Ureter (tissue), 1 donor: ENCODE measurements around the gene MXD3. TPM values are rescaled to one million over a fixed set of nuclear protein-coding genes. Genes with fewer than 3 reads are reported as not detected.
"Not testable (repeated sequence)": the region's sequence is repeated elsewhere in the genome, so short reads cannot be mapped to it uniquely, and the experiment has no call there.

Experiments used
- DNase-seq: peaks from one replicate; pipeline ENCODE4 v3.0.0-alpha.2; 2020; ENCODE audit warnings: low spot score
- total RNA-seq: library from RNA; stranded (reverse); gene quantifications from one replicate; pipeline ENCODE4 v1.2.4, GENCODE V29; 2023
- donor health status: DM: yes; HTN: yes; CAD: no.

The MXD3 gene
- total RNA-seq, 1 donor from 2014 or later, result 7.8 TPM

DNA sequence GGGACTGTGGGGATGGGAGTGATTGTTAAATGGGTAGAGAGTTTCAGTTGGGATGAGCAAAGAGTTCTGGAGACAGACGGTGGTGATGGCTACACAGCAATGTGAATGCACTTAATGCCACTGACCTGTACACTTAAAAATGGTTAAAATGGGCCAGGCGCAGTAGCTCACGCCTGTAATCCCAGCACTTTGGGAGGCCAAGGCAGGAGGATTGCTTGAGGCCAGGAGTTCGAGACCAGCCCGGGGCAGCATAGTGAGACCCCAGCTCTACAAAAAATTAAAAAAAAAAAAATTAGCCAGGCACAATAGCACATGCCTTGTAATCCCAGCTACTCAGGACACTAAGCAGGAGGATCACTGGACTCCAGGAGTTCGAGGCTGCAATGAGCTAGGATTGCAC lies 32.1 kb upstream of the MXD3 start:
- DNase-seq, result no peak

DNA sequence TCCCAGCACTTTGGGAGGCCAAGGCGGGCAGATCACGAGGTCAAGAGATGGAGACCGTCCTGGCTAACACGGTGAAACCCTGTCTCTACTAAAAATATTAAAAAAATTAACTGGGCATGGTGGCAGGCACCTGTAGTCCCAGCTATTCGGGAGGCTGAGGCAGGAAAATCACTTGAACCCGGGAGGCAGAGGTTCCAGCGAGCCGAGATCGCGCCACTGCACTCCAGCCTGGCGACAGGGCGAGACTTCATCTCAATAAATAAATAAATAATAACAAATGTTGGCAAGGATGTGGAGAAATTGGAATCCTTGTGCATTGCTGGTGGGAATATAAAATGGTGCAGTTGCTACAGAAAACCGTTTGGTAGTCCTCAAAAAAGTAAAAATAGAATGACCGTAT lies 31.3 kb upstream of the MXD3 start:
- DNase-seq, result not testable (repeated sequence)

DNA sequence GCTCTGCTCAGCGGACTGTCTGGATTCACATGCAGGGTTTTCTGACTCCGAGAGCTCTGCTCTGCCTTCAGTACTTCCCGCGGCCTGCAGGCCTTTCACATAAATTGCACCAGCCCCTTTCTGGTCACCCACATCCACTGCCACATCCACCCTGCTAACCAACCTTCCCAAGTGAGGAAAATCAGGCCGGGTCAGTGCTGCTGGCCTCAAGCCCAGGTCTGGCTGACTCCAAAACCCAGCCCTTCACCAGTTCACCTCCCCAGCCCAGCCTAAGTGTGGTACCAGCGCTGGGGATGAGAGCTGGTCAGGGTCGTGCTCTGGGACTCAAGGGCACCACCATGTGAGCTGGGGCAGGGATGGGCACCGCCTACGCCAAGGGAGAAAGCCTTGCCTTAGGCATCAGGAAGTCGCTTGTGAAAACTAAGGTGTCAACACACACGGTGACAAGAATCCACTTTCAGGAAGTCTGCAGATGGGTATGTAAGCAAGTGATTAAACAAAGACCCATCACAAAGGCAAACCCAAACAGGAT lies 27.5 kb upstream of the MXD3 start:
- DNase-seq, result no peak

DNA sequence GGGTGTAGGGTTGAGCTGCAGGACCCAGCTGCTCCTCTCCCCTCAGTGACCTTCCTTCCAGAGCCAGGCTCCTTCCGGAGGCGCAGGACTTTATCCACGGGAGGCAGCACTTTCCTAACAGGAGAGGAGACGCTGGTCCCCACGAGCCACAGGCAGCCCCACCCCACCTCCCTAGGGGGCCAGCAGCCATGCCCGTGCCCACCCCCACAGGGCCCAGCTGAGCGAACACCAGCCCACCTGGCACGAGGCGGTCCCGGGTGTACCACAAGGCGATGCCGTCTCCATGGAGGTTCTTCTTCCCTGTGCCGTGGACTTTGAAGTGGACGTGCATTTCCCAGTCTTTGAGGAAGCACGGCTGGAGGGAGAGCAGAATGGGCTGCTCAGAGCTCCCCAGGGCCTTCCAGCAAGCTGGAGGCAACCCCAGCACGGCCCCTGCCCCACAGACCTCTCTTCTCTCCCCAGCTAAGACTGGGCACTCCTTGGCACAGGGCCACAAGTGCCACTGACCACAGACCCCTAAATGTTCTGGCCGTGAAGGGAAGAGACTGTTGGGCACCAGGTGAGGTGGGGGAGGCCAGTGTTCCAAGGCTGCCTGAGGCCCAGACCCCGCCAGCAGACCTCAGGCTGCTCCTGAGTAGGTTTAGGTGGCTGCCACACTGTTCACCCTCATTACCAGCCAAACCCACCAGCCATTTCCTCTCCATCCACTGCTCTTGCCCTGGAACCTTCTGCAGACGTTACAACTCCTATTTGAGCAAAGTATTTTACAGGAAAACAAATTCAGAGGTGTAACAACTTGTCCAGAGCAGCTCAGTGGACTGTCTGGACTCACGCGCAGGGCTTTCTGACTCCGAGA lies 26.8 kb upstream of the MXD3 start:
- no peak for DNase-seq

DNA sequence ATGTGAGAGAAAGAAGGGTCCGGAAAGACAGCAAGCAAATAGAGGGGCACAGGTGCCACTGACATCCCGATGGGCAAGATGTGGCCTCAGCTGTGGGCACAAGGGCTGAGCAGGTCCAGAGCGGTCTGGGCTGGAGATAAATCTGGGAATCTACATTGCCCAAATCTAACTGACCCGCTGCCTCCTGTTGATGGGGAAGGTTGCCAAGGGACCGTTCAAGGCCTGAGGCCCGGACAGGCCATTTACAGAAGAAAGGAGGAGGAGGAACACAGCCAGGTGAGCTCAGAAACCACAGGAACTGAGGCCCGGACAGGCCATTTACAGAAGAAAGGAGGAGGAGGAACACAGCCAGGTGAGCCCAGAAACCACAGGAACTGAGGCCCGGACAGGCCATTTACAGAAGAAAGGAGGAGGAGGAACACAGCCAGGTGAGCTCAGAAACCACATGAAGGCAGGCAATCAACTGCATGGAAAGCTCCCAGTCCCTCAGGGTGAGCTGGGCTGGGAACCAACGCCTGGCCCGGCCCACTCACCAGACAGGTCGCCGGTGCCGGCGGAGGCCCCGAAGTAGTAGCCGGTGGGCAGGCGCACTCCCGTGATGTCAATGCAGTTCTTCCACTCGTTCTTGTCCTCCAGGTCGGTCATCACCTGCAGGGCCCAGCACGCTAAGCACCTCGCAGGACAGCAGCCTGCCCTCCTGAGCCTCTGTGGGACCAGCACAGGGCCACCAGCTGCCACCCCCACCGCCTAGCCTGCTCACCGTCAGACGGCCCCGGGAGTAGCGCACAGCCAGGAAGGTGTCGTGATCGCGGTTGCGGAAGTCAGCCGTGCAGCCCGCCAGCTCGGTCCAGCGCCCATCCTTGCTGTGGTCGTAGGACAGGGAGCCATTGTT lies 25.2 kb upstream of the MXD3 start:
- no peak for DNase-seq

DNA sequence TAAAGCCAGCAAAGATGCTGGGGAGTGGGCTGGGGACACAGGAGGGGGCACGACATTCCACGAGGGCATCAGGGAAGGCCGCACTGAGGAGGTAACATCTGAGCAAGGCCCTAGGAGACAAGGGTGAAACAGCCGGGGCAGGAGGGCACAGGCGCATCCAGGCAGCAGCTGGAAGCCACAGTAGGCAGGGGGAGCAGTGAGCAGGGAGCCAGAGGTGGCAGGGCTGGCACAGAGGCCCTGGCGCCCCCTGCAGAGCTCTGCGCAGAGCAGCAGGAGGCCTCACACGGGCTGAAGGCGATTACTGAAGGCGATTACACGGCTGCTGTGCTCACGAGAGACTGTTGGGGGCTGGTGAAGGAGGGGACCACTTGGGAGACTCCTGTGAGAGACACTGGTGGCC lies 24.4 kb upstream of the MXD3 start:
- DNase-seq, result no peak

DNA sequence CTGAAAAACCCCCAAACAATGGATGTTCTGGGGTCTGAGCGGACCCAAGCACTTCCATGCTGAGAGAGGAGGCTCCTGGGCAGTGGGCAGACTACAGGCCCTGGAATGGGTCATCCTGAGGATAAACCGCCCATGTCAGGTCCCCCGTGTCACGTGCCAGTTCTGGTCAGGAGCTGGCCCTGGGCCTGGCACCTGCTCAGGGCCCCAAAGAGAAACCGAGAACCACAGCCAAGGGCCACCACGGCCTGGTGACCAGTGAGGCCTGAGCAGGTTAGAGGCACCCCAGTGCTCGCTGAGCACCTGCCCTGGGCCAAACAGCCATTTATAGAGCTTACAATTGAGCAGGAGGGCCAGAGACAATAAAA lies 24.0 kb upstream of the MXD3 start:
- no peak for DNase-seq

DNA sequence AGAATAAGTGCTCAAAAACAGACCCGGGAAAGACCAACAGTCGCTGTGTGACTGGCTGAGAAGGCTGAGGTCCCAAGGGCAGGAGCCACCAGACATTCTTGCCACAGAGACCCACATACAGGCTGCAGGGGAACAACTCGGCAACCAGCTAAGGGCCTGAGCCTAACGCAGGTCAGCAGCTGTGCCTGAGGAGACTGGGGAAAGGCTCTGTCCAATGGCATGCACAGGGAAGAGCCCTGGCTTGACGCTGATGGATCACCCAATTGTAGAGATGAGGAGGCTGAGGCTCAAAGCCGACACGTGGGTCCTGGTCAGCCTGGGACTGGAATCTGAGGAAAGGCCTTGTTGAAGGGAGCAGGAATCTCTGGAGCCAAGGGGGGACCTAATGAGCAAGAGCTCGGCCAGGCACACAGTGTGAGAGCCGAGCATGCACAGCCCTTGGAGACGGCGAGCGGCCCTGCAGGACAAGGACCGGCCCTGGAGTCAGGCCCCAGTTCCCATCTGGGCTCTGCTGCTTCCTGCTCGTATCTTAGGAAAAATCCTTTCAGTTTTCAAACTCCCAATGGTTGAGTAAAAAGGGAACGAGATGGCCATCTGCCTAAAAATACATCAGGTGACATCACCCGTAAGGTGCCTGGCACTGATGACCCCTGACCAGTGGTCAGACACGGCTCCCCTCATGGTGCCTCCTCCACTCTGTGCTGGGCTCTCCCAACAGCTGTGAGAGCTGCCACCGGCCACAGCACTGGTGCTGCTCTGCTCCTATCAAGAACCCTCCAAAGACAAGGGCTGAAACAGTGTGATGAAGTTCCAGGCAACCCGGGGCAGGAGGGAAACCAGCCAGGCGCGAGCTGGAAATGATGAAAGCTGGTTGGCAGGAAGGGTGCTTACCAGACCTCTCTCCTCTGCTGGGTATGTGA lies 23.3 kb upstream of the MXD3 start:
- DNase-seq, result no peak

DNA sequence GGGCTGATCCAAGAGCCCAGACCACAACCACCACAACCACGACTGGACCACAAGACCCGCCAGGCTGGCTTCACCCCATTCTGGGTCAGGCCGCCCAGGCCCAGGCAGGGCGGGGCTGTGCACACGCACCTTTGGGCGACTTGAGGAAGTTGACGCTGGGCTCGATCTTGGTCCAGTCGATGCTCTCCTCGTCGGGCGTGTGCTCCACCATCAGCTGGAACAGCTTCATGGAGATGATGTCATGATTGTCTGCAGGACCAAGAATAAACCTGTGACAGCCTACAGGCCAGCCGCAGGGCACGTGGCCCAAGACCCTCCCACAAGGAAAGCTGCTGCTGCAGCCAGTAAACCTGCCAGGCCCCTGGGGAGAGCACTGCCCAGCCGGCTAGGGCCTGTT lies 22.5 kb upstream of the MXD3 start:
- no peak for DNase-seq

DNA sequence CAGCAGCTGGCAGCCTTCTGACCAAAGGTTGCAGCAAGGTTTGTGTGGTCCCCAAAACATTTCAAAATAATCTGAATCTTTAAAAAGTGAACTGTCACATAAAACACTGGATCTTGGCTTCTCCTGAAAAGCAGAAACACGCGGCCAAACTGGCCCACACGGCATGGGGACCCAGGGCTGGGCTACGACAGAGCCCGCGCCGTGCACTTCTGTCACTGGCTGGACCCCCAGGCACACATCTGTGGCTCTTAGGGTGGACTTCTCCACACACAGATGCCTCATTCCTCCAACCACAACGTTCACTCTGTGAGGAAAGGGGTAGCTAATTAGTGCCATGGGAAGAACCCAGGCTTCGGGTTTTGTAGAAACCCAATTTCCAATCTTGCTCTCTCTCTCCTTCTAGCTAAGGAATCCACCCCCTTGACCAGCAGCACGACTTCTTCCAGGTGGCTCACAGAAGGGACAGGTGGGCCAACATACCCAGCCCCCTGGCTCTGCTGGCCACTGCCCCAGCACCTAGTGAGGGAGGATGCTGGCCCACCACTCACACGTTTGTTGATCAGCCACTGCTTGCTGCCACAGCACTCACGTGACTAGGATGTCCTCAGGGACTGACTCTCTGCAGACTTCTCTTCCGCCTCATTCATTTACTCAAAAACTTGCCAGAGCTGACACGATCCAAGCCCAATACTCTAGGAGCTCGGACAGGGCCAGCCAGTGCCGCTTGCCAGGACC lies 21.9 kb upstream of the MXD3 start:
- DNase-seq, result no peak

DNA sequence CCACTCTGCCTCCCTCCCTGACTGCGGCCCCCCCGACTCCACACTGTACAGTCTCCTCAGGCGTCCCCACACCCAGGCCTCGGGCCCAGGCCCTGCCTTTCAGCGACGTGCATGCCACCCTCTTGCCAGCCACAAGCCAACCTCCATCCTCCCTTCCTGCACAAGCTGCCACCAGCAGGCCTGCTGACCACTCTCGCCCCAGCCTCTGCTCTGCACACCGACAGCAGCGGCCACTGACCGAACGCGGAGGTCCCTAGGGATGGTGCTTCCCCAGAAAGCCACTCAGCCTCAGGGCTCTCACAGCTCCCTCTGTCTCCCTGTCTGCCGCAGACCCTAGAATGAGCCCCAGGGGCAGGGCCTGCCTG lies 21.2 kb upstream of the MXD3 start:
- no peak for DNase-seq

DNA sequence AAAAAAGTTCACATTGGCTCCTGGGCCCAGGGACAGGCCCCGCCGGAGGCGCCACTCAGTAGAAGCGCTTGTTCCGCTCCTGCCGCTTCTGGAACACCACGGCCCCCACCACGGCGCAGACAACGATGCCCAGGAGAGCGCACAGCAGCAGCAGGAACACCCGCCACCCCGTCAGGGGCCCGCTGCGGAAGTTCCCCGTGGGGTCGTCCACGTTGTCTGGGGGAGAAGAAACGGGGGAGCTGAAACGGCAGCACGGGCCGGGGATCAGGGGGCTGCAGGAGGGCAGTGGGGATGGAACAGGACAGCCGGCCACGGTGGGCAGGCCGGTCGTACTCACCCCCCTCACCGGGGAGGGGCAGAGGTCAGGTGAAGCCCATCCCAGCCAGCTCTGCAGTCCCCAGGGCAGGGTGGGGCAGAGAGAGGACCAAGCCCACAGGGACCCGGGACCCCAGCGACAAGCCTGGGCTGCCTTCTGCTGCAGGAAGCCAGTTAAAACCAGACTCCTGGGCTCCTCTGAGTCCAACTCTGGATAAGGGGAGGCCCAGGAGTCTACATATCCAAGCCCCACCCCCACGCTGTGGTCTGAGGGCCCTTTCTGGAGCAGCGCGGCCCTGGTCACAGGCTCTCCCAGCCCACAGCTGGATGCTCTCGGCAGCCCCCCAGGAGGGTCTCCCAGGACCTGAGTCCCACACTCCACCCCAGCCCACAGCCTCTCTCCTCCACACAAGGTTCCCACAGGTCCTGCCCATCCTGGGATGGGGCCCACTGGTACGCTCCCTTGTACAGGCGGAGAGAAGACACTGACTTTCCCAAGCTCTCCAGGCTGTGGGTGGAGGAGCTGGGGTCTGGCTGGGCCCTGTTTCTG lies 20.6 kb upstream of the MXD3 start:
- DNase-seq, result no peak

DNA sequence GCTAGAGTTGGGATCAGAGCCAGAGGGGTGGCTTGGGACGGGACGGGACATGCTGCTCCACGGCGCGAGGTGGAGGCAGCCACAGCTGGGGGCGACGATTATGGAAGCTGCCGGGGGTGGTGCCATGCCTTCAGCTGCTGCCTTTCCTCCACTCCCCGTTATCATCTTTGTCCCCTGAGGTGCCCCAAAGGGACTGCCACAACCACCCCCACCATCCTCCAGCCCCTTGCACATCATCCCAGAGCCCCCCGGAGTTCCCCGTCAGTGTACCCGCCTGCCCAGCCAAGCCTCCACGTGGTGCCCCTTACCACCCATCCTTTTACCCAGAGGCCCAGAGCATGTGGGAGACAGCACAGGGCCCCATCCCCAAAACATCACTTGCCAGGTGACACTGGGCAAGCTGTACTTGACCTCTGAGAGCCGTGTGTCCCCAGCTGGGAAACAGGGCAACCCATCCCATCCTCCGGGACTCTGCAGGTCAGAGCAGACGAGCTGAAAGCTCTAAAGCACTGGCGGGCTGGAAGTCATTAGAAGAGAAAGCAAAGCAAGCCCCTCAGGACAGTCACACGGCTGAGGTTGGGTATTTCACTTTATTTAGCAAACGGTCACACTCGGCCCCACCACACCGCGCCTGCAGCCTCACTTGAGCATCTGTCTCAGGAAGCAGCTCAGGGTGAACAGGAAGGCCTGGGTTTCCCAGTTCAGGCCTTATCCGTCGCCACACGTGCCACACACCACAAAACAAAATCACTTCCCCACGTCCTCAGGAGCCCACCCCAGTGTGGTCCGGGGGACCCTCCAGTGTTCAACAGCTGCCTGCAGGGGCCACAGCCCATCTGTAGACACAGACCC lies 19.5 kb upstream of the MXD3 start:
- no peak for DNase-seq

DNA sequence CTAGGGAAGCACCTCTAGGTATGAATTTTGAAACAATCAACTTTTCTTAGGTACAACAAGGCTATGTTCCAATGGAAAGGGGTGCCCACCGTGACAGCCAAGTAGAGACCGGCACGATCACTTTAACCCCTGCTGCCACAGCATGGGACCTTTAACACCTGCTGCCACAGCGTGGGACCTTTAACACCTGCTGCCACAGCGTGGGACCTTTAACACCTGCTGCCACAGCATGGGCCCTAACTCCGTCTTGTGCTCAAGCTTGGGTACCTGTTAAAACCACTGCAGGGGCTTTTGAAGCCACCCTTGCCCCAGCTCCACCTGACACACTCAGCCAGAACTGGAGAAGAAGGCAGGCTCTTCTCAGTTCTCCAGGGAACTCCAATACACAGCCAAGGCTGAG lies 18.2 kb upstream of the MXD3 start:
- no peak for DNase-seq

DNA sequence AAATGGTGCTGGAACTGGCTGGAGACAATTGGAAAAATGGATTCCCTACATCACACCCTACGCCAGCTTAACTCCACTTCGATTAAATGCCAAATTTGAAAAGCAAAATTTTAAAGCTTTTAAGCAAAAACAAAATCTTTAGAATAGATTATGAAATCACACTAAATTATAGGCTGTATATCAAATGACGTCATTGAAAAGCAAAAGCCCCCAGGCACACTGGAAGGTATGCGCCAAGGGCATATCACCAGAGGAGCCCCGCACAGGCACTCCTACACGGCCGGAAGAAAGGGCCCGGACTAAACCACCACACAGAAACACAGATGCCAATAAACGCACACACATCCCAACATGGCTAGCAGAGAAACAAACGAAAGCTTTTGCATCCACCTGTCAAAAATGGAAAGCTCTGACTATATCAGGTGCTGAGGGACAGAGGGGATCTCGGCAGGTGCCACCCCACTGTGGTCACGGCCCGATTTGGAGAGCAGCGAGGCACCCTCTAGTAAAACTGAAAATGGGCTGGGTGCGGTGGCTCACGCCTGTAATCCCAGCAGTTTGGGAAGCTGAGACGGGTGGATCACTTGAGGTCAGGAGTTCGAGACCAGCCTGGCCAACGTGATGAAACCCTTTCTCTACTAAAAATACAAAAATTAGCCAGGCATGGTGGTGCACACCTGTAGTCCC lies 17.0 kb upstream of the MXD3 start:
- DNase-seq, result no peak

DNA sequence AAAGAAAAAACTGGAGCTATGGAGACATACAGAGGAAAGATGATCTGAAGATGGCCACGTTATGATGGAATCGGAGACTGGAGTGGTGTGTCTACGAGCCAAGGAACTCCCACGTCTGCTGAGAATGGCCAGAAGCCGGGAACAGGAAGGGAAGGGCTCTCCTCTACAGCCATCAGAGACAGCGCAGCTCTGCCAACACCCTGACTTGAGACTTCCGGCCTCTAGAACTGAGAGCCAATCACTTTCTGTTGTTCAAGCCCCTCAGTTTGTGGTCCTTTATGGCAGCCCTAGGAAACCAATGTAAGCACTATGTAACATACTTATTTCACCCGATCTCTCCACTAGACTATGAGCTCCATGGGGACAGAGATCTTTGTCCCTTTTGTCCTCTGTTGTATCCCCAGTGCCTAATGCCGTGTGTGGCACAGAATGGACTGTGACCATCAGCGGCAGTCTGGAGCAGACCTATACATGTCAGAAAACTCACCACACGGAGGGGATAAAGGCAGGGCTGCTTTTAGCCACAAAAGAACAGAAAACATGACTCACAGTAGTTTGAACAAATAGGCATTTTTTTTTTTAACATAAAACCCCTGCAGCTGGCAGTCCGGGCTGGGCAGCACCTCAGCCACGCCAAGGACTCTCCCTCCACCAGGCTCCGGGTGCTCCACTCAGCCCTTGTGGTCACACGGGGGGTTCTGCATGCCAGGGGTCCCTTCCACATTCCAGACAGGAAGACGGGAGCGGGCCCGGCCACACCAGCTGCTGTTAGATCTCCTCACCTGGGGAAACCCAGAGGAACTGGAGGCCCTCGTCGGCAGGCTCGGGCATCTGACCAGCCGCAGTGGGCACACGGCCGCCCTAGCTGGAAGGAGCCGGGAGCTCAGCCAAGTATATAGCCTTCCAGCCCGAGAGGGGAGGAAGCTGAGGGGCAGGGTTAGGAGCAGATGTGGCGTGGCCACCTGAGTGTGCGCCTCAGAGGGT lies 16.1 kb upstream of the MXD3 start:
- no peak for DNase-seq

DNA sequence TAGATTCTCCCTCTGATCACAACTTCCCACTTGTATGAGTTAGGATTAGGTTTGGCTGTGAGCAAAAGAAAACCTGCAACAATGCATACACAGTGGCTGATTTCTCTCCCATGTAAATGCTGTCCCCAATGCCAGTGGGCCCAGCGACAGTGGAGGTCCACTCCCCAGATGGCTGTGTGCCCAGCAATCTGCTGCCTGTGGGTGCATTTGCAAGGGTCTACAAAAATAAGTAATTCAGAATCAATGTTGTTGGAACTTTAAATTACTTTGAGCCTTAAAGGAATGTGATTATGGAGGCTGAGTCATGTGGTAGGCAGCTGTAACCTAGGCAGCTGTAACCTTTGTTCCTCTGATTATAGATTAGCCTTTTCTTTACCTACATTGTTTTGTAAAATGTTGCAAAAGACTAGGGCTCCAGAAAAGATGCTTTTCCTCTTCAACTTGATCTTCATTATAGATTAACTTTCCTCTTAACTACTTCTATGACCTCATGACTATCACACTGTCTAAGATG lies 14.2 kb upstream of the MXD3 start:
- no peak for DNase-seq
